Kidney (tissue), 14 donors: ENCODE results near the gene SGCA. TPM values are rescaled to one million over a fixed set of nuclear protein-coding genes. Genes with fewer than 3 reads are reported as not detected.

Experiments used
- DNase-seq, 5 donors: peaks; one replicate each; pipeline ENCODE4 v3.0.0-alpha.2; 2013 to 2020
- FAIRE-seq: peaks from 2 replicates; lab custom pipeline; 2012; peaks lifted over from hg19 to GRCh38; lab: Jason Lieb, UNC
- H3K27ac ChIP-seq, 2 donors: one replicate each; pipeline ENCODE4 v1.7.0; 2013; ENCODE audit warnings: low read depth in 2 of 2, low read length in 2 of 2, inconsistent platforms in 1 of 2
- H3K27me3 ChIP-seq: one replicate; pipeline ENCODE4 v1.7.1; 2013; ENCODE audit warnings: low read length, inconsistent platforms; ENCODE audit not compliant: control insufficient read depth, insufficient read depth
- H3K36me3 ChIP-seq, 3 donors: one replicate each; pipeline versions ENCODE4 v1.7.0 to v1.7.1; 2013; ENCODE audit warnings: low read length in 3 of 3, control low read depth in 1 of 3, inconsistent platforms in 1 of 3; ENCODE audit not compliant: insufficient read depth in 3 of 3, control insufficient read depth in 2 of 3
- H3K4me1 ChIP-seq, 3 donors: one replicate each; pipeline versions ENCODE4 v1.7.0 to v1.7.1; 2013; ENCODE audit warnings: low read length in 3 of 3, inconsistent platforms in 1 of 3, low read depth in 1 of 3; ENCODE audit not compliant: control insufficient read depth in 2 of 3, insufficient read depth in 2 of 3
- H3K4me3 ChIP-seq, 3 donors: one replicate each; pipeline versions ENCODE4 v1.7.0 to v1.8.1; 2013; ENCODE audit warnings: low read length in 3 of 3, control low read depth in 1 of 3, inconsistent platforms in 1 of 3
- H3K9ac ChIP-seq, 3 donors: one replicate each; pipeline versions ENCODE4 v1.7.0 to v1.7.1; 2013; ENCODE audit warnings: low read length in 3 of 3, control low read depth in 1 of 3, inconsistent platforms in 1 of 3
- H3K9me3 ChIP-seq, 3 donors: one replicate each; pipeline versions ENCODE4 v1.7.0 to v1.7.1; 2013; ENCODE audit warnings: low read length in 3 of 3, control low read depth in 1 of 3, inconsistent platforms in 1 of 3; ENCODE audit not compliant: control insufficient read depth in 2 of 3, insufficient read depth in 1 of 3
- CTCF ChIP-seq: IDR thresholded peaks from 3 replicates; pipeline ENCODE4 v1.5.1; 2012; ENCODE audit warnings: mild to moderate bottlenecking, moderate library complexity, borderline replicate concordance; ENCODE audit not compliant: insufficient read depth; ENCODE audit errors: extremely low read depth
- intact Hi-C: fragments of 100-400 bp; cut with DNase I; formaldehyde crosslinking; loops from one replicate; pipeline ENCODE4 v1.11.1; 2022
- polyA plus RNA-seq: library from polyadenylated mRNA; stranded (reverse); fragments of 350-450 nt; fragmentation: Illumina TruSeq; extraction: RNeasy Lipid Tissue Mini Kit (QIAGEN cat#74804); gene quantifications from one replicate; pipeline ENCODE4 v1.2.3, GENCODE V29; 2014; ENCODE audit warnings: low read depth, low replicate concordance; ENCODE audit not compliant: insufficient read depth
- total RNA-seq: library from RNA; stranded (reverse); fragmentation: NEBNext Ultra II Directional; extraction: Animal tissue kit (Norgen Biotek cat#: 25700); gene quantifications from one replicate; pipeline ENCODE4 v1.2.1, GENCODE V29; 2021
- donor health status: control.
- donor health status: control.
- donor health status: control.
- donor health status: control.
- donor health status: control.
- donor health status: DM: yes; HTN: yes; CAD: no.
- donor health status: Normal renal cell carcinoma (clear cell type).

The SGCA gene
- total and polyA plus RNA-seq, 2 donors from 2014 or later: 4.2 to 5.5 TPM

DNA sequence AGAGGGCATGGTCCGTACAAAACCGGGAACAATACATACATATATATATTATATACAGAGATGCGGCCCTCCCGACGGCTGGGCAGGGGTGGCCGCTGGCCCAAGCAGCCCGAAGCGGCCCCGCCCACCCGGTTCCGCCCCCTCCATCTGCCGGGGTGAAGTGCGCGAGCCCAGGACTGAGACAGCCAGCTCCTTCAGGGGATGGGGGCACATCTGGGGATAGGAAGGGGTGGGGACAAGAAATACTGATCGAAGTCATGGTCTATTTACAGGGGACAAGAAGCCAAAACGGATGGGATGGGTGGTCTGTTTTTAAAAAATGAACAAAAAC is 32.1 kb upstream of the SGCA start:
- TF ChIP-seq CTCF: no peak
- H3K4me3 ChIP-seq: no peak overlapping the region
- intact Hi-C loops: no loop called here
- peaks cover 5 to 16% (median 13%) of the 10 kb centered on the region in 3 donors for H3K36me3 ChIP-seq
- H3K9me3 ChIP-seq: no peaks in the 10 kb centered on the region
- no peaks in the 10 kb centered on the region for H3K27me3 ChIP-seq
- DNase-seq (no peak), FAIRE-seq (no peak)
- peak overlapping the region; percentile 56 to 65 for H3K27ac ChIP-seq
- H3K9ac ChIP-seq: no peak overlapping the region
- H3K4me1 ChIP-seq: peaks cover 0 to 27% (median 18%) of the 10 kb centered on the region in 3 donors

- Histone ChIP-seq H3K9me3 (no peaks in the 10 kb centered on the region), H3K4me3 (no peak overlapping the region), H3K27ac (peak overlapping the region in 1 of 2 donors; percentile 67), H3K4me1 (peaks cover 0 to 27% (median 16%) of the 10 kb centered on the region in 3 donors), H3K36me3 (peaks cover 10 to 23% (median 20%) of the 10 kb centered on the region in 3 donors), H3K27me3 (no peaks in the 10 kb centered on the region), H3K9ac (peak overlapping the region in 1 of 3 donors; percentile 3)
- no peak for FAIRE-seq
- no peak for TF ChIP-seq CTCF
- DNase-seq: no peak
- intact Hi-C loops: no loop called here
Measured at GRCh38 chr17:50134206-50135110, 31.3 kb upstream of the SGCA start.

DNA sequence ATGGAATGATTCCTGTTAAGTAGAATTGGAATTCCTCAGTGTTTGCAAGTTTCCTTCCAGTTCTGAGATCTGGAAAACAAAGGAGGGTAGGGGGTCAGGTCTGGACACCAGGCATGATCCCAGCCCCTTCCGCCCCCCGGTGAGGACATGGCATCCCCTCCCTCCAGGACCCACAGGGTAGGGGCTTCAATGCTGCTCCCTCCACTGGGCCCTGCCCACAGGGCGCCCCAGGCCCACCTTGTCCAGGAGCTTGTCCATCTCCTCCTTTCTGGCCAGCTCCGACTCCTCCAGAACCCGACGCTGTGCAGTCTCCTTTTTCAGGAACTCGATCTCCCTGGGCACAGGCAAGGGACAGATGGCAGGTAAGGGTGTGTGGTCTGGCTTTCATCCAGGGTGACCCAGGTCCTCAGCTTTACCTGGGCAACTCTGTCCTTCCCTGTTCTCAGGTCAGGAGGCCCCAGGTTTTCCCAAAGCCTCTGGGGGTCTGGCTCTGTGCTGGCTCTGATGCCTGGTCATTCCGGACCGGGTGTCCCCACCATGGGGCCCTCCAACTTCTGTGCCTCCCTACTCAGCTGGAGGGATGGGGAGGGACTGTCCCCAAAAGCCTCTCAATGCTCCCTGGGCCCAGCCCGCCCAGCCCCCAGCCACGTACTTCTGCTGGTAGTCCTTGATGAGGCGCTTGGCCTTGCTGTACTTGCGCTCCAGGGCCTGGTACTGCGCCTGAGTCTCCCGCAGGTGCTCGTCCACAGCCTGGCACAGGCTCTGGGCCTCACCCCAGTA is 30.3 kb upstream of the SGCA start:
- no peak for DNase-seq
- Histone ChIP-seq H3K9ac (peak overlapping the region in 1 of 3 donors; percentile 61), H3K9me3 (no peaks in the 10 kb centered on the region), H3K4me1 (peaks cover 0 to 31% (median 22%) of the 10 kb centered on the region in 3 donors), H3K4me3 (peak overlapping the region in 2 of 3 donors; percentile 46 to 67), H3K36me3 (peaks cover 10 to 31% (median 23%) of the 10 kb centered on the region in 3 donors), H3K27me3 (no peaks in the 10 kb centered on the region), H3K27ac (peak overlapping the region in 1 of 2 donors; percentile 74)
- FAIRE-seq: no peak
- TF ChIP-seq CTCF: no peak
- intact Hi-C loops: no loop called here
